ENCODE measurements around the gene CDH23. TPM values are rescaled to one million over a fixed set of nuclear protein-coding genes. Genes with fewer than 3 reads are reported as not detected.

CDH23 gene
- total RNA-seq, 1 donor = 0.36 TPM

GRCh38 chr10:71720288-71720687, 323.6 kb downstream of the CDH23 start:
- TF ChIP-seq CTCF (IDR thresholded peaks at IDR 0.05; ENCODE audit: extremely low read depth, low read depth, low read length) = no peak
- Histone ChIP-seq H3K4me2 (ENCODE audit: insufficient read depth, low read length) (no peak overlapping the region), H3K79me2 (ENCODE audit: insufficient read depth, low read length) (no peaks in the 10 kb centered on the region), H3K9me3 (ENCODE audit: low read depth, low read length) (no peaks in the 10 kb centered on the region), H3K4me3 (ENCODE audit: insufficient read depth, low read length) (no peak overlapping the region), H4K20me1 (ENCODE audit: insufficient read depth, low read length) (no peaks in the 10 kb centered on the region), H3K36me3 (ENCODE audit: insufficient read depth, low read length) (no peaks in the 10 kb centered on the region), H3K27me3 (ENCODE audit: insufficient read depth, low read length) (no peaks in the 10 kb centered on the region), H3K27ac (ENCODE audit: low read depth, low read length) (no peak overlapping the region), H3K4me1 (ENCODE audit: insufficient read depth, low read length) (no peaks in the 10 kb centered on the region), H2AFZ (ENCODE audit: low read length) (no peak overlapping the region)
- no peak for DNase-seq (ENCODE audit: insufficient read length, low spot score, missing footprints)

- Histone ChIP-seq H3K36me3 (ENCODE audit: insufficient read depth, low read length) (no peaks in the 10 kb centered on the region), H3K27ac (ENCODE audit: low read depth, low read length) (no peak overlapping the region)
These were observed 324.6 kb downstream of the CDH23 start for GRCh38 chr10:71721313-71721712.

GRCh38 chr10:71722849-71723248, 326.1 kb downstream of the CDH23 start:
- H3K9me3 ChIP-seq (ENCODE audit: low read depth, low read length) = no peaks in the 10 kb centered on the region
- TF ChIP-seq CTCF (IDR thresholded peaks at IDR 0.05; ENCODE audit: extremely low read depth, low read depth, low read length) = no peak

More at GRCh38 chr10:71721313-71721712, 324.6 kb downstream of the CDH23 start:
- Histone ChIP-seq H3K79me2 (ENCODE audit: insufficient read depth, low read length) (no peaks in the 10 kb centered on the region), H3K4me3 (ENCODE audit: insufficient read depth, low read length) (no peak overlapping the region), H3K4me1 (ENCODE audit: insufficient read depth, low read length) (no peaks in the 10 kb centered on the region), H3K4me2 (ENCODE audit: insufficient read depth, low read length) (no peak overlapping the region), H3K27me3 (ENCODE audit: insufficient read depth, low read length) (no peaks in the 10 kb centered on the region), H3K9me3 (ENCODE audit: low read depth, low read length) (no peaks in the 10 kb centered on the region), H4K20me1 (ENCODE audit: insufficient read depth, low read length) (no peaks in the 10 kb centered on the region), H2AFZ (ENCODE audit: low read length) (no peak overlapping the region)
- no peak for TF ChIP-seq CTCF (IDR thresholded peaks at IDR 0.05; ENCODE audit: extremely low read depth, low read depth, low read length)
- no peak for DNase-seq (ENCODE audit: insufficient read length, low spot score, missing footprints)

GRCh38 chr10:71723311-71723710, 326.6 kb downstream of the CDH23 start:
- no peak for DNase-seq (ENCODE audit: insufficient read length, low spot score, missing footprints)
- H3K4me3 ChIP-seq (ENCODE audit: insufficient read depth, low read length) = no peak overlapping the region
- no peak overlapping the region for H2AFZ ChIP-seq (ENCODE audit: low read length)
- H3K4me1 ChIP-seq (ENCODE audit: insufficient read depth, low read length) = no peaks in the 10 kb centered on the region
- no peak overlapping the region for H3K27ac ChIP-seq (ENCODE audit: low read depth, low read length)
- H3K79me2 ChIP-seq (ENCODE audit: insufficient read depth, low read length) = no peaks in the 10 kb centered on the region
- no peaks in the 10 kb centered on the region for H3K36me3 ChIP-seq (ENCODE audit: insufficient read depth, low read length)
- no peaks in the 10 kb centered on the region for H3K9me3 ChIP-seq (ENCODE audit: low read depth, low read length)
- no peaks in the 10 kb centered on the region for H4K20me1 ChIP-seq (ENCODE audit: insufficient read depth, low read length)
- H3K4me2 ChIP-seq (ENCODE audit: insufficient read depth, low read length) = no peak overlapping the region
- no peak for TF ChIP-seq CTCF (IDR thresholded peaks at IDR 0.05; ENCODE audit: extremely low read depth, low read depth, low read length)
- no peaks in the 10 kb centered on the region for H3K27me3 ChIP-seq (ENCODE audit: insufficient read depth, low read length)

More at GRCh38 chr10:71722849-71723248, 326.1 kb downstream of the CDH23 start:
- H3K79me2 ChIP-seq (ENCODE audit: insufficient read depth, low read length) = no peaks in the 10 kb centered on the region
- no peak overlapping the region for H3K4me3 ChIP-seq (ENCODE audit: insufficient read depth, low read length)
- H3K27me3 ChIP-seq (ENCODE audit: insufficient read depth, low read length) = no peaks in the 10 kb centered on the region
- H4K20me1 ChIP-seq (ENCODE audit: insufficient read depth, low read length) = no peaks in the 10 kb centered on the region
- no peak overlapping the region for H2AFZ ChIP-seq (ENCODE audit: low read length)
- H3K36me3 ChIP-seq (ENCODE audit: insufficient read depth, low read length) = no peaks in the 10 kb centered on the region
- H3K27ac ChIP-seq (ENCODE audit: low read depth, low read length) = no peak overlapping the region
- no peak for DNase-seq (ENCODE audit: insufficient read length, low spot score, missing footprints)
- H3K4me2 ChIP-seq (ENCODE audit: insufficient read depth, low read length) = no peak overlapping the region
- no peaks in the 10 kb centered on the region for H3K4me1 ChIP-seq (ENCODE audit: insufficient read depth, low read length)
